ENCODE measurements around the gene MAPK9. TPM values are rescaled to one million over a fixed set of nuclear protein-coding genes. Genes with fewer than 3 reads are reported as not detected.

The MAPK9 gene
- total and polyA plus RNA-seq, 9 of the 15 experiments (the other 6 are each of a cell fraction or from before 2014, with no cell fraction given): 4.8 to 58.0 (median 29.9) TPM

DNA sequence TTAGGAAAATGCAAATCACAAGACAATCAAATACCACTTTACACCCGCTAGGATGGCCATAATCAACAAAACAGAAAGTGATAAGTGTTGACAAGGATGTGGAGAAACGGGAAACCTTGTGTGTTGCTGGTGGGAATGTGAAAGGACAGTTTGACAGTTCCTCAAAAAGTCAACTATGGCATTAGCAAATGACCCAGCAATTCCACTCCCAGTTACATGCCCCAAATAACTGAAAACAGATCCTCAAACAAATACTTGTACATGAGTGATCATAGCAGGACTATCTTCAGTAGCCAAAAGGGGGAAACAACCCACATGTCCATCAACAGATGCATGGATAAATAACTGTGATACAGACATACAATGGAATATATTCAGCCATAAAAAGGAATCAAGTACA, 104.1 kb downstream of the MAPK9 start:
- CTCF ChIA-PET (ENCODE audit: low intra/inter-chr PET ratio): no interaction called here
- Histone ChIP-seq H3K27me3 (ENCODE audit: control insufficient read depth in 2 of 2, insufficient read depth in 2 of 2, low read length in 2 of 2) (peaks cover 2 to 14% of the 10 kb centered on the region in 2 experiments; a peak in 3 of 5 replicates), H3K4me3 (no peak overlapping the region), H3K79me2 (ENCODE audit: control insufficient read depth, insufficient read depth, low read length) (no peaks in the 10 kb centered on the region), H3K9ac (ENCODE audit: insufficient read depth in 1 of 2, low read depth in 2 of 2, low read length in 2 of 2) (no peak overlapping the region), H3K9me1 (ENCODE audit: control insufficient read depth, insufficient read depth, low read length) (no peaks in the 10 kb centered on the region), H3K4me2 (ENCODE audit: insufficient read depth, low read length) (no peak overlapping the region), H2AFZ (ENCODE audit: low read depth, low read length) (no peak overlapping the region), H3K36me3 (ENCODE audit: control insufficient read depth, insufficient read depth, low read length) (no peaks in the 10 kb centered on the region), H3K9me3 (replicated peaks; ENCODE audit: control insufficient read depth, insufficient read depth, low read depth, low read length) (no peaks in the 10 kb centered on the region), H3K27ac (ENCODE audit: extremely low read depth, low read depth, low read length) (no peak overlapping the region), H3K4me1 (replicated peaks in 1 of 2; ENCODE audit: control insufficient read depth in 2 of 2, insufficient read depth in 2 of 2, low read length in 2 of 2) (no peaks in the 10 kb centered on the region), H4K20me1 (replicated peaks; ENCODE audit: control insufficient read depth, insufficient read depth, low read length) (no peaks in the 10 kb centered on the region)
- no peak for DNase-seq (ENCODE audit: extremely low read depth in 1 of 4, low spot score in 3 of 4)
- in situ Hi-C loops (cut with MboI): no loop called here
- no TSS peak for BruUV-seq (replicated peaks)
- intact Hi-C loops (cut with micrococcal nuclease): no loop called here
- no peak for FAIRE-seq
- TF ChIP-seq DACH1 (IDR thresholded peaks at IDR 0.05; ENCODE audit: partially characterized antibody) (no peak), DNMT1 (IDR thresholded peaks at IDR 0.05) (no peak)
- TF ChIP-seq, protein P1, sequence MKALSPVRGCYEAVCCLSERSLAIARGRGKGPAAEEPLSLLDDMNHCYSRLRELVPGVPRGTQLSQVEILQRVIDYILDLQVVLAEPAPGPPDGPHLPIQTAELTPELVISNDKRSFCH (CRISPR knock-in tag; IDR thresholded peaks at IDR 0.05): no peak
- TF ChIP-seq, protein P1 (tag; IDR thresholded peaks at IDR 0.05): no peak
- WGBS (ENCODE audit: insufficient coverage, low coverage, missing lambda C conversion rate): 0% methylated on average over 2 of the region's 2 CpGs
- no peak for ATAC-seq
- POLR2A ChIA-PET: no interaction called here

Other genes with a start within 250 kb of the MAPK9 start
- 25.7 and 28.0 TPM in 2 replicates for gene RNF130, start 220.3 kb downstream of the MAPK9 start, total RNA-seq (2014; rRNA removed)
- 24.0 and 26.2 TPM in 2 replicates for gene RNF130, start 220.3 kb downstream of the MAPK9 start, total RNA-seq (2014; rRNA removed; fragmentation: Illumina TruSeq; extraction: Trizol)
- gene RNF130, start 220.3 kb downstream of the MAPK9 start, total RNA-seq (2015; rRNA removed; fragmentation: Illumina TruSeq; extraction: Trizol): 39.4 and 39.5 TPM in 2 replicates
- 30.0 and 32.2 TPM in 2 replicates for gene RNF130, start 220.3 kb downstream of the MAPK9 start, total RNA-seq (2021)
- gene RNF130, start 220.3 kb downstream of the MAPK9 start, polyA plus RNA-seq (2011; rRNA removed): 29.0 and 31.4 TPM in 2 replicates
- gene RNF130, start 220.3 kb downstream of the MAPK9 start, polyA plus RNA-seq (2014; fragmentation: Illumina TruSeq; extraction: Trizol): 23.2 and 30.9 TPM in 2 replicates
- 1 to 10 TPM; 5.8 to 6.8 TPM for gene RNF130, start 220.3 kb downstream of the MAPK9 start, polyA plus RNA-seq (2014; fragmentation: Nextera tagmentation; extraction: Ambion mirVana)
- gene RNF130, start 220.3 kb downstream of the MAPK9 start, polyA plus RNA-seq (2014; rRNA removed): 26.7 and 27.1 TPM in 2 replicates
- 1.1 TPM in 1 of 2 replicates, not detected in the other for gene RASGEF1C, start 82.9 kb downstream of the MAPK9 start, total RNA-seq (2014; rRNA removed)
- gene RASGEF1C, start 82.9 kb downstream of the MAPK9 start, total RNA-seq (2014; rRNA removed; fragmentation: Illumina TruSeq; extraction: Trizol): not detected in 2 replicates
- 0.11 TPM in 1 of 2 replicates, not detected in the other for gene RASGEF1C, start 82.9 kb downstream of the MAPK9 start, total RNA-seq (2015; rRNA removed; fragmentation: Illumina TruSeq; extraction: Trizol)
- 0.31 and 0.35 TPM in 2 replicates for gene RASGEF1C, start 82.9 kb downstream of the MAPK9 start, total RNA-seq (2021)
- 0.16 TPM in 1 of 2 replicates, not detected in the other for gene RASGEF1C, start 82.9 kb downstream of the MAPK9 start, polyA plus RNA-seq (2011; rRNA removed)
- gene RASGEF1C, start 82.9 kb downstream of the MAPK9 start, polyA plus RNA-seq (2014; fragmentation: Illumina TruSeq; extraction: Trizol): 0.04 and 0.30 TPM in 2 replicates
- not detected for gene RASGEF1C, start 82.9 kb downstream of the MAPK9 start, polyA plus RNA-seq (2014; fragmentation: Nextera tagmentation; extraction: Ambion mirVana)
- gene RASGEF1C, start 82.9 kb downstream of the MAPK9 start, polyA plus RNA-seq (2014; rRNA removed): 0.21 and 0.47 TPM in 2 replicates
- gene GFPT2, start 61.3 kb upstream of the MAPK9 start, total RNA-seq (2014; rRNA removed): not detected in 2 replicates
- 0.13 TPM in 1 of 2 replicates, not detected in the other for gene GFPT2, start 61.3 kb upstream of the MAPK9 start, total RNA-seq (2014; rRNA removed; fragmentation: Illumina TruSeq; extraction: Trizol)
- gene GFPT2, start 61.3 kb upstream of the MAPK9 start, total RNA-seq (2015; rRNA removed; fragmentation: Illumina TruSeq; extraction: Trizol): not detected in 2 replicates
- gene GFPT2, start 61.3 kb upstream of the MAPK9 start, total RNA-seq (2021): 0.07 and 0.09 TPM in 2 replicates
- gene GFPT2, start 61.3 kb upstream of the MAPK9 start, polyA plus RNA-seq (2011; rRNA removed): 0.14 TPM in 1 of 2 replicates, not detected in the other
- gene GFPT2, start 61.3 kb upstream of the MAPK9 start, polyA plus RNA-seq (2014; fragmentation: Illumina TruSeq; extraction: Trizol): not detected in 2 replicates
- under 1 TPM in 1 of 2 experiments, not detected in 1; 0.08 TPM for gene GFPT2, start 61.3 kb upstream of the MAPK9 start, polyA plus RNA-seq (2014; fragmentation: Nextera tagmentation; extraction: Ambion mirVana)
- gene GFPT2, start 61.3 kb upstream of the MAPK9 start, polyA plus RNA-seq (2014; rRNA removed): not detected in 2 replicates
- 10.1 and 10.9 TPM in 2 replicates for gene CNOT6, start 202.3 kb upstream of the MAPK9 start, total RNA-seq (2014; rRNA removed)
- gene CNOT6, start 202.3 kb upstream of the MAPK9 start, total RNA-seq (2014; rRNA removed; fragmentation: Illumina TruSeq; extraction: Trizol): 14.0 and 16.2 TPM in 2 replicates
- gene CNOT6, start 202.3 kb upstream of the MAPK9 start, total RNA-seq (2015; rRNA removed; fragmentation: Illumina TruSeq; extraction: Trizol): 11.7 and 12.6 TPM in 2 replicates
- gene CNOT6, start 202.3 kb upstream of the MAPK9 start, total RNA-seq (2021): 24.4 and 32.4 TPM in 2 replicates
- gene CNOT6, start 202.3 kb upstream of the MAPK9 start, polyA plus RNA-seq (2011; rRNA removed): 26.0 and 30.3 TPM in 2 replicates
- gene CNOT6, start 202.3 kb upstream of the MAPK9 start, polyA plus RNA-seq (2014; fragmentation: Illumina TruSeq; extraction: Trizol): 21.2 and 22.6 TPM in 2 replicates
- gene CNOT6, start 202.3 kb upstream of the MAPK9 start, polyA plus RNA-seq (2014; fragmentation: Nextera tagmentation; extraction: Ambion mirVana): 1 to 10 TPM; 4.9 to 7.9 TPM
- 16.1 and 18.5 TPM in 2 replicates for gene CNOT6, start 202.3 kb upstream of the MAPK9 start, polyA plus RNA-seq (2014; rRNA removed)

Data from K562 (cell line).